Measurements from ENCODE around the gene CHAT.

Gene CHAT

GRCh38 chr10:49612513-49613164, 1.2 kb upstream of the CHAT start:
- no peak for DNase-seq (ENCODE audit: low read depth in 2 of 2)

- DNase-seq (ENCODE audit: low read depth in 2 of 2), result no peak
These were observed 514 bp upstream of the CHAT start for GRCh38 chr10:49613165-49613881.

GRCh38 chr10:49614242-49615198, 683 bp downstream of the CHAT start:
- no peak for DNase-seq (ENCODE audit: low read depth in 2 of 2)

- DNase-seq (ENCODE audit: low read depth in 2 of 2), result no peak
These were observed 1.4 kb downstream of the CHAT start for GRCh38 chr10:49615213-49615612.

GRCh38 chr10:49615721-49616120, 1.9 kb downstream of the CHAT start:
- no peak for DNase-seq (ENCODE audit: low read depth in 2 of 2)

GRCh38 chr10:49616421-49617101, 2.7 kb downstream of the CHAT start:
- no peak for DNase-seq (ENCODE audit: low read depth in 2 of 2)

GRCh38 chr10:49617121-49618020, 3.5 kb downstream of the CHAT start:
- no peak for DNase-seq (ENCODE audit: low read depth in 2 of 2)

- DNase-seq (ENCODE audit: low read depth in 2 of 2), result no peak
These were observed 5.0 kb downstream of the CHAT start for GRCh38 chr10:49618821-49619220.

- DNase-seq (ENCODE audit: low read depth in 2 of 2), result no peak
These were observed 5.8 kb downstream of the CHAT start for GRCh38 chr10:49619613-49620012.

- no peak for DNase-seq (ENCODE audit: low read depth in 2 of 2)
These were observed 6.5 kb downstream of the CHAT start for GRCh38 chr10:49620286-49620810.

- DNase-seq (ENCODE audit: low read depth in 2 of 2), result no peak
These were observed 7.1 kb downstream of the CHAT start for GRCh38 chr10:49620841-49621378.

GRCh38 chr10:49621561-49621960, 7.7 kb downstream of the CHAT start:
- DNase-seq (ENCODE audit: low read depth in 2 of 2), result no peak

GRCh38 chr10:49622426-49623425, 8.9 kb downstream of the CHAT start:
- no peak for DNase-seq (ENCODE audit: low read depth in 2 of 2)

GRCh38 chr10:49624629-49625028, 10.8 kb downstream of the CHAT start:
- no peak for DNase-seq (ENCODE audit: low read depth in 2 of 2)

- DNase-seq (ENCODE audit: low read depth in 2 of 2), result no peak
These were observed 11.6 kb downstream of the CHAT start for GRCh38 chr10:49625411-49625810.

- no peak for DNase-seq (ENCODE audit: low read depth in 2 of 2)
These were observed 13.2 kb downstream of the CHAT start for GRCh38 chr10:49627038-49627437.

GRCh38 chr10:49627644-49628247, 13.9 kb downstream of the CHAT start:
- DNase-seq (ENCODE audit: low read depth in 2 of 2), result no peak

GRCh38 chr10:49628599-49628998, 14.8 kb downstream of the CHAT start:
- no peak for DNase-seq (ENCODE audit: low read depth in 2 of 2)
